ENCODE data around the gene YAE1. TPM values are rescaled to one million over a fixed set of nuclear protein-coding genes. Genes with fewer than 3 reads are reported as not detected.

The YAE1 gene
- total RNA-seq, 1 donor from 2014 or later, result 27.8 TPM

- Histone ChIP-seq H3K27me3 (ENCODE audit: insufficient read depth, low read length) (no peaks in the 10 kb centered on the region), H3K9me3 (ENCODE audit: insufficient read depth, low read depth, low read length) (no peaks in the 10 kb centered on the region), H3K4me1 (ENCODE audit: insufficient read depth, low read length) (peaks cover 34% of the 10 kb centered on the region), H3K9ac (ENCODE audit: low read length) (peak overlapping the region; percentile 13), H4K20me1 (ENCODE audit: insufficient read depth, low read length) (peaks cover 20% of the 10 kb centered on the region), H3K4me3 (ENCODE audit: insufficient read depth, low read depth, low read length) (no peak overlapping the region), H3K4me2 (ENCODE audit: low read length) (peak overlapping the region; percentile 98), H2AFZ (ENCODE audit: low read depth, low read length) (no peak overlapping the region), H3K27ac (ENCODE audit: low read depth, low read length) (peak overlapping the region; percentile 94), H3K36me3 (ENCODE audit: insufficient read depth, low read length) (no peaks in the 10 kb centered on the region), H3K79me2 (ENCODE audit: insufficient read depth, low read length) (peaks cover 44% of the 10 kb centered on the region)
- Mint-ChIP-seq H3K27me3 (ENCODE audit: low read depth, unreplicated experiment) (no peaks in the 10 kb centered on the region), H3K4me3 (ENCODE audit: unreplicated experiment) (no peak overlapping the region), H3K36me3 (ENCODE audit: low read depth, unreplicated experiment) (peaks cover 3% of the 10 kb centered on the region), H3K9me3 (ENCODE audit: unreplicated experiment) (no peaks in the 10 kb centered on the region), H3K27ac (ENCODE audit: unreplicated experiment) (peak overlapping the region; percentile 81), H3K4me1 (ENCODE audit: low read depth, unreplicated experiment) (peaks cover 36% of the 10 kb centered on the region)
- TF ChIP-seq CTCF (IDR thresholded peaks at IDR 0.05; ENCODE audit: insufficient read depth, low read depth, low read length), result no peak
- TF ChIP-seq EZH2 (IDR thresholded peaks at IDR 0.05; ENCODE audit: insufficient read depth, low read length), result no peak
- no peak for FAIRE-seq
- peak; percentile 97 for DNase-seq (ENCODE audit: low read depth)
Measured at GRCh38 chr7:39621261-39621660, 55.1 kb downstream of the YAE1 start.

- DNase-seq (ENCODE audit: low read depth), result peak; percentile 50
- peak overlapping the region; percentile 98 for H3K4me2 ChIP-seq (ENCODE audit: low read length)
- peak overlapping the region; percentile 94 for H3K27ac ChIP-seq (ENCODE audit: low read depth, low read length)
- peak overlapping the region; percentile 99 for H3K27ac Mint-ChIP-seq (ENCODE audit: unreplicated experiment)
- peaks cover 26% of the 10 kb centered on the region for H4K20me1 ChIP-seq (ENCODE audit: insufficient read depth, low read length)
- TF ChIP-seq EZH2 (IDR thresholded peaks at IDR 0.05; ENCODE audit: insufficient read depth, low read length) (no peak), CTCF (IDR thresholded peaks at IDR 0.05; ENCODE audit: insufficient read depth, low read depth, low read length) (no peak)
- H3K4me3 ChIP-seq (ENCODE audit: insufficient read depth, low read depth, low read length), result peak overlapping the region; percentile 82
- peak overlapping the region; percentile 92 for H3K4me3 Mint-ChIP-seq (ENCODE audit: unreplicated experiment)
- H3K36me3 Mint-ChIP-seq (ENCODE audit: low read depth, unreplicated experiment), result peaks cover 6% of the 10 kb centered on the region
- H3K9me3 Mint-ChIP-seq (ENCODE audit: unreplicated experiment), result no peaks in the 10 kb centered on the region
- peaks cover 50% of the 10 kb centered on the region for H3K79me2 ChIP-seq (ENCODE audit: insufficient read depth, low read length)
- peaks cover 37% of the 10 kb centered on the region for H3K4me1 Mint-ChIP-seq (ENCODE audit: low read depth, unreplicated experiment)
- no peaks in the 10 kb centered on the region for H3K36me3 ChIP-seq (ENCODE audit: insufficient read depth, low read length)
- H3K27me3 Mint-ChIP-seq (ENCODE audit: low read depth, unreplicated experiment), result no peaks in the 10 kb centered on the region
- FAIRE-seq, result no peak
- H3K9me3 ChIP-seq (ENCODE audit: insufficient read depth, low read depth, low read length), result no peaks in the 10 kb centered on the region
- no peaks in the 10 kb centered on the region for H3K27me3 ChIP-seq (ENCODE audit: insufficient read depth, low read length)
- peak overlapping the region; percentile 96 for H3K9ac ChIP-seq (ENCODE audit: low read length)
- peaks cover 29% of the 10 kb centered on the region for H3K4me1 ChIP-seq (ENCODE audit: insufficient read depth, low read length)
- no peak overlapping the region for H2AFZ ChIP-seq (ENCODE audit: low read depth, low read length)
Measured at GRCh38 chr7:39621784-39622411, 55.7 kb downstream of the YAE1 start.

Other genes starting within 250 kb of the YAE1 start
- 68.6 and 70.2 TPM in 2 replicates for gene RALA, start 57.2 kb downstream of the YAE1 start, total RNA-seq

Data from astrocyte (in vitro differentiated cells and primary cell).